ENCODE measurements around the gene TRMT6. TPM values are rescaled to one million over a fixed set of nuclear protein-coding genes. Genes with fewer than 3 reads are reported as not detected.

Gene TRMT6
- total and polyA plus RNA-seq, 10 of the 15 experiments (the other 5 are each of a cell fraction or from before 2014, with no cell fraction given): 18.2 to 35.5 (median 22.6) TPM

DNA sequence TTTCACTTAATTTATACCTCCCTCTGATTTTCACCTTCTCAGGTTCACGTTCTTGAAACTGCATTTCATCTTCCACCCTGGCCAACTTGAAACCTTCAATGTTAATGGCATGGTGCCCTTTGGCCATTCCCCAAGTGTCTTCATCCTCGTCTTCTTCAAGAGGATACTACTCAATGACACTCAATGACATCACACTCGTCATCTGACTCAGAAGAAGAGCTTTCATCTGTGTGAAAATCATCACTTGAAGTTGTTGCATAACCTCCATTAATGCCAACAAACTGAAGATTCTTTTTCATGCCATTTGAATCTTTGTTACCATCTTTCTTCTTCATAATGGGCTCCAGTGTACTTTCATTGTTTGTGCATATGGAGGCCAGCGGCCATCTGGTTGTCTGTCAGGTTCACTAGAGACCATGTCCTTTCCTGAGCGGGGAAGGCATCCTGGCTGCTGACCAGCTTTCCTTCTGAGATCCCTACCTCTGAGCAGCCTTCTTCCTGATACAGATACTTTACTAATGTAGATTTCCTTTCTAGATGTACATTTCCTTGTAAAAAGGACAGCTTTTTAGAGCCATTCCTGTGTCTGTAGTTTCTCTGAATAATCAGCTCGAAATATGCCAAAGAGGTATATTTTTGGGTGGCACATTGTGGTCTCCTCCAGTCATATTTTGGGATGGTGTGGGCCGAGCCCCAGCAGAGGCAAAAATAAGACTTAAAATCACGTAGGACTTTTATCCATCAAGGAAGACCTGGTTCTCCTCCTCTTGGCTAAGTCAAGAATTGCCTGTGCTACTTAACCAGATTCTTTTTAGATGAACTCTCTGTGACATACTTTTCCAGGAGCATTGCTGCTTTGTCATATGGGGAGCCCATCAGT, 21.3 kb downstream of the TRMT6 start:
- intact Hi-C loops (cut with micrococcal nuclease; ENCODE audit: unreplicated experiment): no loop called here
- FAIRE-seq (no peak), ATAC-seq (no peak), DNase-seq (ENCODE audit: low read depth, low spot score) (no peak)
- no peak overlapping the region for H3K9ac ChIP-seq (ENCODE audit: control insufficient read depth, insufficient read depth, low read length)
- H3K4me2 ChIP-seq (ENCODE audit: control insufficient read depth, insufficient read depth): no peak overlapping the region
- no peaks in the 10 kb centered on the region for H4K20me1 ChIP-seq (ENCODE audit: control insufficient read depth, insufficient read depth)
- no peak overlapping the region for H2AFZ ChIP-seq (ENCODE audit: control insufficient read depth, low read depth, low read length)
- H3K9me3 ChIP-seq (replicated peaks; ENCODE audit: control insufficient read depth, insufficient read depth, low read length): no peaks in the 10 kb centered on the region
- 40% methylated on average over 8 of the region's 8 CpGs for WGBS (ENCODE audit: insufficient coverage, insufficient replicate concordance, low lambda C conversion rate, missing lambda C conversion rate)
- H3K79me2 ChIP-seq (ENCODE audit: control insufficient read depth, insufficient read depth, low read length): no peaks in the 10 kb centered on the region
- H3K27ac ChIP-seq (ENCODE audit: control insufficient read depth, insufficient read depth): no peak overlapping the region
- ChIA-PET CTCF (interaction anchor here (1.1 to 1.6 kb wide), 3 partner anchors 90 to 399 kb away, joined by 3 to 4 read pairs (median 3); no protein-coding TSS in a partner anchor), SMC1A (ENCODE audit: uncharacterized antibody, unreplicated experiment) (interaction anchor here (1.2 to 1.5 kb wide), 2 partner anchors 30 to 400 kb away, joined by 3 to 4 read pairs; no protein-coding TSS in a partner anchor), RAD21 (ENCODE audit: unreplicated experiment) (interaction anchor here (0.6 kb wide), 1 partner anchor 93 kb away, joined by 3 read pairs; no protein-coding TSS in a partner anchor), POLR2A (interaction anchor here (0.5 kb wide), 1 partner anchor 388 kb away, joined by 3 read pairs; no protein-coding TSS in a partner anchor)
- peaks cover 0 to 3% of the 10 kb centered on the region in 2 experiments; a peak in 1 of 4 replicates for H3K27me3 ChIP-seq (replicated peaks in 1 of 2; ENCODE audit: control insufficient read depth in 2 of 2, insufficient read depth in 2 of 2, low read length in 1 of 2)
- H3K4me3 ChIP-seq: no peak overlapping the region
- TF ChIP-seq YBX1 (IDR thresholded peaks at IDR 0.05) (no peak), NRF1 (conservative IDR thresholded peaks at IDR 0.05; ENCODE audit: low read depth, low read length) (no peak), TAF1 (IDR thresholded peaks at IDR 0.05; ENCODE audit: borderline replicate concordance, low read depth, low read length) (no peak), MEF2B (IDR thresholded peaks at IDR 0.05; ENCODE audit: partially characterized antibody, poor library complexity, severe bottlenecking) (no peak), LARP7 (IDR thresholded peaks at IDR 0.05) (no peak), SPI1 (IDR thresholded peaks at IDR 0.05; ENCODE audit: borderline replicate concordance, insufficient read depth, low read depth, low read length) (no peak), POLR2AphosphoS5 (IDR thresholded peaks at IDR 0.05; ENCODE audit: low read length) (no peak), RAD21 (IDR thresholded peaks at IDR 0.05; ENCODE audit: insufficient read depth, low read depth, low read length) (no peak)
- TF ChIP-seq, protein P1, sequence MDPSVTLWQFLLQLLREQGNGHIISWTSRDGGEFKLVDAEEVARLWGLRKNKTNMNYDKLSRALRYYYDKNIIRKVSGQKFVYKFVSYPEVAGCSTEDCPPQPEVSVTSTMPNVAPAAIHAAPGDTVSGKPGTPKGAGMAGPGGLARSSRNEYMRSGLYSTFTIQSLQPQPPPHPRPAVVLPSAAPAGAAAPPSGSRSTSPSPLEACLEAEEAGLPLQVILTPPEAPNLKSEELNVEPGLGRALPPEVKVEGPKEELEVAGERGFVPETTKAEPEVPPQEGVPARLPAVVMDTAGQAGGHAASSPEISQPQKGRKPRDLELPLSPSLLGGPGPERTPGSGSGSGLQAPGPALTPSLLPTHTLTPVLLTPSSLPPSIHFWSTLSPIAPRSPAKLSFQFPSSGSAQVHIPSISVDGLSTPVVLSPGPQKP (IDR thresholded peaks at IDR 0.05; ENCODE audit: low read depth, low read length): no peak
- TF ChIP-seq, protein P2, sequence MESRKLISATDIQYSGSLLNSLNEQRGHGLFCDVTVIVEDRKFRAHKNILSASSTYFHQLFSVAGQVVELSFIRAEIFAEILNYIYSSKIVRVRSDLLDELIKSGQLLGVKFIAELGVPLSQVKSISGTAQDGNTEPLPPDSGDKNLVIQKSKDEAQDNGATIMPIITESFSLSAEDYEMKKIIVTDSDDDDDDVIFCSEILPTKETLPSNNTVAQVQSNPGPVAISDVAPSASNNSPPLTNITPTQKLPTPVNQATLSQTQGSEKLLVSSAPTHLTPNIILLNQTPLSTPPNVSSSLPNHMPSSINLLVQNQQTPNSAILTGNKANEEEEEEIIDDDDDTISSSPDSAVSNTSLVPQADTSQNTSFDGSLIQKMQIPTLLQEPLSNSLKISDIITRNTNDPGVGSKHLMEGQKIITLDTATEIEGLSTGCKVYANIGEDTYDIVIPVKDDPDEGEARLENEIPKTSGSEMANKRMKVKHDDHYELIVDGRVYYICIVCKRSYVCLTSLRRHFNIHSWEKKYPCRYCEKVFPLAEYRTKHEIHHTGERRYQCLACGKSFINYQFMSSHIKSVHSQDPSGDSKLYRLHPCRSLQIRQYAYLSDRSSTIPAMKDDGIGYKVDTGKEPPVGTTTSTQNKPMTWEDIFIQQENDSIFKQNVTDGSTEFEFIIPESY (IDR thresholded peaks at IDR 0.05): no peak
- in situ Hi-C loops (cut with MboI): no loop called here
- H3K4me1 ChIP-seq (ENCODE audit: control insufficient read depth, insufficient read depth, low read length): no peaks in the 10 kb centered on the region
- no peaks in the 10 kb centered on the region for H3K36me3 ChIP-seq (ENCODE audit: control insufficient read depth in 2 of 2, insufficient read depth in 2 of 2, low read length in 1 of 2)
- BruUV-seq (replicated peaks): no TSS peak

Data from GM12878 (cell line).